Ishikawa (cell line): Measurements from ENCODE around the gene TRIOBP.

Source experiments
- EP300 ChIP-seq: IDR thresholded peaks from 2 replicates; pipeline ENCODE4 v1.6.1; 2012; ENCODE audit warnings: borderline replicate concordance
- RAD21 ChIP-seq: IDR thresholded peaks from 2 replicates; pipeline ENCODE4 v1.6.1; 2012; ENCODE audit warnings: low read depth
- TF ChIP-seq, protein P1 (sequence below): IDR thresholded peaks from 2 replicates; pipeline ENCODE4 v1.6.1; 2012

DNA sequence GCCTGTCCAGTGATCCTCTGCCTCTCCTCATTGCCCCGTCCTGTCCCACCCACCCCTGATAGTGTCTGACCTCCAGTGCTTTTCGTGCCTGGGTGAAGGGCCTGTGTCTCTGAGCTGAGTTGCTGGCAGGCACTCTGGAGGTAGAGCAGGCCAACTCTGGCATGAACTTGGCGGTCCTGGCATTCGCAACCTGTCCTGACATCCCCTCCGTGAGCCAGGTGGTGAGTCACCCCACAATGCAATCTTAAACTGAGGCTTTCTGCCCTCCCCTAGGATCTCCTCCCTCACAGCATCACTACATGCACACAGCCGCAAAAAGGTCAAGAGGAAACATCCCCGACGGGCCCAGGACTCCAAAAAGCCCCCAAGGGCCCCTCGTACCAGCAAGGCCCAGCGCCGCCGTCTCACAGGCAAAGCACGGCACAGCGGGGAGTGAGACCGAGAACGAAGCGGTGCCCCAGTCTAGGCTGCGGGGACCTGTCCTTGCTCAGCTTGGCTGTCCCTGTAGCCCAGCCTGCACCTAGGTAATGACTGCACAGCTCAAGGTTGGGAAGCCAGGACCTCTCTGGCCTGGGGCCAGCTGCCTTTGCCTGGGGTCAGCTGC is 5.8 kb upstream of the TRIOBP start:
- TF ChIP-seq RAD21 = no peak
- no peak for TF ChIP-seq EP300
- TF ChIP-seq, protein P1, sequence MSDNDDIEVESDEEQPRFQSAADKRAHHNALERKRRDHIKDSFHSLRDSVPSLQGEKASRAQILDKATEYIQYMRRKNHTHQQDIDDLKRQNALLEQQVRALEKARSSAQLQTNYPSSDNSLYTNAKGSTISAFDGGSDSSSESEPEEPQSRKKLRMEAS = no peak
